OCI-LY7 (cell line): ENCODE results near the gene SHROOM2. TPM values are rescaled to one million over a fixed set of nuclear protein-coding genes. Genes with fewer than 3 reads are reported as not detected.

ENCODE experiments used
- BruUV-seq: library from RNA; stranded (reverse); fragments of 400-500 nt; replicated peaks from 2 replicates; lab custom pipeline; 2021; lab: Mats Ljungman, UMichigan
- CTCF ChIA-PET: fragments of 300-600 bp; sonication (Branson Sonifier 250); formaldehyde crosslinking; loops from one replicate; lab custom pipeline; 2022; ENCODE audit warnings: antibody characterized with exemption; ENCODE audit not compliant: unreplicated experiment; lab: Charles Lee
- POLR2A ChIA-PET: fragments of 300-600 bp; sonication (Branson Sonifier 250); formaldehyde crosslinking; loops from one replicate; lab custom pipeline; 2022; ENCODE audit warnings: antibody characterized with exemption; lab: Charles Lee
- DNase-seq: peaks from one replicate; pipeline ENCODE4 v3.0.0-alpha.2; 2015; ENCODE audit warnings: low spot score
- H2AFZ ChIP-seq: fragments of 200-600 bp; sonication (generic), shearing (Covaris generic); 2 replicates; pipeline ENCODE4 v1.6.1; 2014; ENCODE audit warnings: mild to moderate bottlenecking, antibody characterized with exemption, low read length, moderate library complexity
- H3K27ac ChIP-seq: fragments of 200-600 bp; sonication (generic); 2 replicates; pipeline ENCODE4 v1.5.1; 2014; ENCODE audit warnings: mixed run types, low read depth, mild to moderate bottlenecking, moderate library complexity, low read length, inconsistent platforms; ENCODE audit not compliant: poor library complexity, severe bottlenecking
- H3K36me3 ChIP-seq: fragments of 200-600 bp; sonication (generic); 2 replicates; pipeline ENCODE4 v1.6.1; 2014; ENCODE audit warnings: mild to moderate bottlenecking, antibody characterized with exemption, low read length, moderate library complexity, mixed read lengths; ENCODE audit not compliant: insufficient read depth
- H3K4me1 ChIP-seq: fragments of 200-600 bp; sonication (generic); 2 replicates; pipeline ENCODE4 v1.5.1; 2014; ENCODE audit warnings: mild to moderate bottlenecking, low read length; ENCODE audit not compliant: insufficient read depth, poor library complexity, severe bottlenecking
- H3K4me2 ChIP-seq: fragments of 200-600 bp; sonication (generic); 2 replicates; pipeline ENCODE4 v1.6.1; 2014; ENCODE audit warnings: mild to moderate bottlenecking, low read length
- H3K4me3 ChIP-seq: fragments of 200-600 bp; sonication (generic); 2 replicates; pipeline ENCODE4 v1.5.1; 2014; ENCODE audit warnings: mild to moderate bottlenecking, low read depth, low read length; ENCODE audit not compliant: poor library complexity, severe bottlenecking
- H3K79me2 ChIP-seq: fragments of 200-600 bp; sonication (generic); 2 replicates; pipeline ENCODE4 v1.6.1; 2016; ENCODE audit warnings: low read depth, mild to moderate bottlenecking, low read length, moderate library complexity, mixed read lengths; ENCODE audit not compliant: insufficient read depth
- H3K9me2 ChIP-seq: fragments of 200-600 bp; sonication (generic); 2 replicates; pipeline ENCODE4 v1.6.1; 2016; ENCODE audit warnings: mild to moderate bottlenecking, low read length, mixed read lengths; ENCODE audit not compliant: insufficient read depth
- H3K9me3 ChIP-seq: fragments of 200-600 bp; sonication (generic); 2 replicates; pipeline ENCODE4 v1.6.1; 2014; ENCODE audit warnings: mild to moderate bottlenecking, mixed run types, low read length, mixed read lengths
- H4K20me1 ChIP-seq: fragments of 200-600 bp; sonication (generic); 2 replicates; pipeline ENCODE4 v1.6.1; 2014; ENCODE audit warnings: mild to moderate bottlenecking, antibody characterized with exemption, low read length, moderate library complexity, mixed read lengths; ENCODE audit not compliant: insufficient read depth
- CTCF ChIP-seq: fragments of 200-600 bp; sonication (generic); conservative IDR thresholded peaks from 2 replicates; pipeline ENCODE4 v1.5.1; 2014; ENCODE audit warnings: mild to moderate bottlenecking, antibody characterized with exemption, low read length, moderate library complexity, mixed read lengths
- EZH2phosphoT487 ChIP-seq: fragments of 200-600 bp; sonication (generic); IDR thresholded peaks from 2 replicates; pipeline ENCODE4 v1.6.1; 2018; ENCODE audit warnings: low read depth, borderline replicate concordance, mild to moderate bottlenecking, mixed run types, antibody characterized with exemption, low read length, moderate library complexity, mixed read lengths
- intact Hi-C: fragments of 100-400 bp; cut with micrococcal nuclease; formaldehyde crosslinking; loops from one replicate; pipeline ENCODE4 v1.10.0; 2022; ENCODE audit not compliant: unreplicated experiment
- total RNA-seq, 2 experiments: library from RNA; depleted of rRNA in 1 of 2; stranded (reverse); fragments of >200 nt in 1 of 2; shearing (Covaris generic) in 1 of 2; gene quantifications; 2 replicates each; pipeline ENCODE4 v1.2.3, GENCODE V29; 2014 to 2022

Gene SHROOM2
- total RNA-seq, 2 experiments from 2014 or later: not detected

GRCh38 chrX:9845578-9845952 lies 59.3 kb downstream of the SHROOM2 start:
- DNase-seq: no peak
- no peak overlapping the region for H2AFZ ChIP-seq
- no peaks in the 10 kb centered on the region for H3K79me2 ChIP-seq
- BruUV-seq: no TSS peak
- no peaks in the 10 kb centered on the region for H3K9me3 ChIP-seq
- H4K20me1 ChIP-seq: no peaks in the 10 kb centered on the region
- H3K27ac ChIP-seq: no peak overlapping the region
- ChIA-PET CTCF (no interaction called here), POLR2A (no interaction called here)
- no peak for TF ChIP-seq EZH2phosphoT487
- no peak for TF ChIP-seq CTCF
- no peak overlapping the region for H3K4me2 ChIP-seq
- no peaks in the 10 kb centered on the region for H3K36me3 ChIP-seq
- intact Hi-C loops: no loop called here
- H3K4me3 ChIP-seq: no peak overlapping the region
- H3K4me1 ChIP-seq: no peaks in the 10 kb centered on the region
- H3K9me2 ChIP-seq: no peaks in the 10 kb centered on the region

GRCh38 chrX:9846631-9847030 lies 60.4 kb downstream of the SHROOM2 start:
- POLR2A ChIA-PET: no interaction called here
- Histone ChIP-seq H3K36me3 (no peaks in the 10 kb centered on the region), H3K4me3 (no peak overlapping the region), H3K9me3 (no peaks in the 10 kb centered on the region), H2AFZ (no peak overlapping the region), H3K4me1 (no peaks in the 10 kb centered on the region), H3K79me2 (no peaks in the 10 kb centered on the region), H3K9me2 (no peaks in the 10 kb centered on the region), H3K4me2 (no peak overlapping the region), H3K27ac (no peak overlapping the region), H4K20me1 (no peaks in the 10 kb centered on the region)
- no peak for DNase-seq
- intact Hi-C loops: no loop called here
- no TSS peak for BruUV-seq
- CTCF ChIA-PET: no interaction called here
- TF ChIP-seq EZH2phosphoT487 (no peak), CTCF (no peak)

GRCh38 chrX:9847071-9847470 lies 60.8 kb downstream of the SHROOM2 start:
- Histone ChIP-seq H3K79me2 (no peaks in the 10 kb centered on the region), H3K4me2 (no peak overlapping the region), H2AFZ (no peak overlapping the region), H3K27ac (no peak overlapping the region), H3K9me2 (no peaks in the 10 kb centered on the region), H3K36me3 (no peaks in the 10 kb centered on the region), H3K4me1 (no peaks in the 10 kb centered on the region), H3K9me3 (no peaks in the 10 kb centered on the region), H4K20me1 (no peaks in the 10 kb centered on the region), H3K4me3 (no peak overlapping the region)
- intact Hi-C loops: no loop called here
- TF ChIP-seq EZH2phosphoT487: no peak
- no peak for TF ChIP-seq CTCF
- DNase-seq: no peak
- POLR2A ChIA-PET: no interaction called here
- no TSS peak for BruUV-seq
- CTCF ChIA-PET: no interaction called here
